BJ (cell line): ENCODE measurements around the gene CPSF6. TPM values are rescaled to one million over a fixed set of nuclear protein-coding genes. Genes with fewer than 3 reads are reported as not detected.

Experiments used
- CTCF ChIA-PET: fragments of 350-600 bp; formaldehyde crosslinking; extraction: SDS; loops from one replicate; lab custom pipeline; 2021; ENCODE audit warnings: antibody characterized with exemption, inconsistent platforms; lab: Yijun Ruan, JAX
- POLR2A ChIA-PET: fragments of 300-600 bp; sonication (Branson Sonifier 250); formaldehyde crosslinking; extraction: SDS; loops from one replicate; lab custom pipeline; 2021; ENCODE audit warnings: antibody characterized with exemption; lab: Charles Lee
- DNase-seq: peaks from one replicate; pipeline ENCODE4 v3.0.0-alpha.2; 2011; ENCODE audit warnings: low read depth
- H3K27me3 ChIP-seq: 2 replicates; pipeline ENCODE4 v1.6.0; 2011; ENCODE audit warnings: low read length; ENCODE audit not compliant: control insufficient read depth, insufficient read depth
- H3K36me3 ChIP-seq: 2 replicates; pipeline ENCODE4 v1.5.1; 2011; ENCODE audit warnings: low read length; ENCODE audit not compliant: control insufficient read depth, insufficient read depth
- H3K4me3 ChIP-seq: 2 replicates; pipeline ENCODE4 v1.5.1; 2011; ENCODE audit warnings: low read depth, mild to moderate bottlenecking, control low read depth, low read length
- CTCF ChIP-seq: IDR thresholded peaks from 2 replicates; pipeline ENCODE4 v1.5.1; 2011; ENCODE audit warnings: low read depth, mild to moderate bottlenecking, control low read depth, inconsistent platforms, low read length, moderate library complexity; ENCODE audit not compliant: insufficient read depth
- polyA plus RNA-seq: library from polyadenylated mRNA; depleted of rRNA; stranded (reverse); fragments of >200 nt; gene quantifications from 2 replicates; pipeline ENCODE4 v1.2.3, GENCODE V29; 2011

The CPSF6 gene
- polyA plus RNA-seq, 1 experiment, result 33.7 TPM

DNA sequence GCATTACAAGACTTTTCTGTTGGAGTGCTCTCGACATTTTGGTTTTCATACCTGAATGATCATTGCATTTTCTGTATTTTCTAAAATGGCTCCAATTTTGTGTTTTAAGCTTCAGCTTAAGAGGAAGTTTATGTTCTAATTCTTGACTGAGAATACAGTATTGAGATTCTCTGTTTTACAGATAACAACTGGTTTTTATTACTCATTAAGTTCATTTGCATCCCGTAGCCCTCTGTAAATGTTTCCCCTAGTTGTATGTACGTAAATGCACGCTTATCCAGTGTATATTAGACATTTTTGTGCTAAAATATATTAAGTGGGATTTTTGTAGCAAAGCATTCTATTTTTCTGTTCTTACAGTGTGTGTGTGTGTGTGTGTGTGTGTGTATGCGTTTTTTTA is 33.1 kb downstream of the CPSF6 start:
- CTCF ChIA-PET, result no interaction called here
- no peaks in the 10 kb centered on the region for H3K36me3 ChIP-seq
- TF ChIP-seq CTCF, result no peak
- H3K4me3 ChIP-seq, result no peak overlapping the region
- no peaks in the 10 kb centered on the region for H3K27me3 ChIP-seq
- POLR2A ChIA-PET, result no interaction called here
- no peak for DNase-seq

DNA sequence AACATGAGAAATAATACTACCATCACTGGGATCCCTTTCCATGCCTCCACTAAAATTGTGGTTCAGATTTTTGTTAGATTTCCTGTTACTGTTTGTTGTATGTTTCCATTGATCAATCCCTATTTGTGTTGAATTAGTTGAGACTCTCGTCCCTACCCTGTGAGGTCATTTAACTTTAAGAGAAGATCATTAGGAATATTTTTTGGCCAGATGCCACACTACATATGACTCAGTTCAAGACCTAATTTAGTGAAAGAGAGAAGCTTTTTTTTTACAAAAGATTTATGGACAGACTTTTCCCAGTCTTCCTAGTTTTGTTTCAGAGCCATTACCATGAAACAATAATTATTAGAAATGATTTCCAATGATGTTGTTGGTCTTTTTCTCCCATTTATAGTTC is 35.5 kb downstream of the CPSF6 start:
- Histone ChIP-seq H3K36me3 (no peaks in the 10 kb centered on the region), H3K27me3 (no peaks in the 10 kb centered on the region), H3K4me3 (no peak overlapping the region)
- CTCF ChIA-PET, result interaction anchor here (0.6 to 1.3 kb wide), 2 partner anchors 67 to 118 kb away, joined by 3 read pairs; no protein-coding TSS in a partner anchor
- DNase-seq, result no peak
- no peak for TF ChIP-seq CTCF
- POLR2A ChIA-PET, result no interaction called here

DNA sequence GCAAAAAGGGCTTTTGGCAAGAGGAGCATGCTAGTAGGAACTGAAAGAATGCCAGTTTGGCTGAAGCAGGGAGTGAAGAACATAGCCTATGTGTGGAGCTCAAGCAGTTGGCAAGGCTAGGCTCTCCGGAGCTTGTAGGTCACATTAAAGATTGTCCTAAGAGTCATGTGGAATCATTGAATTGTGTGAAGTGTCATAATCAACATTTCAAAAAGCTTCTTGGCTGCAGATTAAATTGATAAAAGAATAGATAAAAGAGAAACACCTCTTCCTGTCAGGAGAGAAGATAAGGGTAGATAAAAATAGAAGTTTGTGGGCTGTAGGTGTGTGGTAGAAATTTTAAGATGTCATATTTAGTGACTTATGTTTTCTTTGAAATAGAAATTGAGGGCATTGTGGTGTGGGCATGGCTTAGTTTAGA is 36.1 kb downstream of the CPSF6 start:
- POLR2A ChIA-PET, result no interaction called here
- no peak for TF ChIP-seq CTCF
- Histone ChIP-seq H3K36me3 (no peaks in the 10 kb centered on the region), H3K27me3 (no peaks in the 10 kb centered on the region), H3K4me3 (no peak overlapping the region)
- no peak for DNase-seq
- CTCF ChIA-PET, result interaction anchor here (1.3 kb wide), 1 partner anchor 118 kb away, joined by 3 read pairs; no protein-coding TSS in a partner anchor

- no peak for TF ChIP-seq CTCF
- Histone ChIP-seq H3K27me3 (no peaks in the 10 kb centered on the region; the same call in 1 of the 2 replicates), H3K36me3 (no peaks in the 10 kb centered on the region), H3K4me3 (no peak overlapping the region)
- DNase-seq, result no peak
- CTCF ChIA-PET, result interaction anchor here (1.3 to 3.6 kb wide), 2 partner anchors 13 to 125 kb away, joined by 4 to 17 read pairs; no protein-coding TSS in a partner anchor
- POLR2A ChIA-PET, result no interaction called here
Observed at GRCh38 chr12:69278814-69279782, 39.7 kb downstream of the CPSF6 start.

GRCh38 chr12:69284131-69284530 is 44.8 kb downstream of the CPSF6 start:
- TF ChIP-seq CTCF, result peak; percentile 21; the same call in 1 of the 2 replicates
- Histone ChIP-seq H3K4me3 (peak overlapping the region; percentile 8), H3K36me3 (no peaks in the 10 kb centered on the region), H3K27me3 (no peaks in the 10 kb centered on the region; the same call in 1 of the 2 replicates)
- ChIA-PET POLR2A (no interaction called here), CTCF (interaction anchor here (1.0 kb wide), 1 partner anchor 11 kb away, joined by 5 read pairs; no protein-coding TSS in a partner anchor)
- no peak for DNase-seq
